ENCODE data around the gene NFXL1. TPM values are rescaled to one million over a fixed set of nuclear protein-coding genes. Genes with fewer than 3 reads are reported as not detected.

The NFXL1 gene
- total RNA-seq, 1 donor = 5.8 TPM

- no peaks in the 10 kb centered on the region for H3K36me3 ChIP-seq (ENCODE audit: insufficient read depth, low read length)
- no peak for DNase-seq (ENCODE audit: insufficient read length, low spot score, missing footprints)
- H3K4me1 ChIP-seq (ENCODE audit: insufficient read depth, low read length) = no peaks in the 10 kb centered on the region
- TF ChIP-seq CTCF (IDR thresholded peaks at IDR 0.05; ENCODE audit: extremely low read depth, low read depth, low read length) = no peak
- H3K27me3 ChIP-seq (ENCODE audit: insufficient read depth, low read length) = peaks cover 3% of the 10 kb centered on the region
- no peaks in the 10 kb centered on the region for H4K20me1 ChIP-seq (ENCODE audit: insufficient read depth, low read length)
- H2AFZ ChIP-seq (ENCODE audit: low read length) = no peak overlapping the region
- no peak overlapping the region for H3K27ac ChIP-seq (ENCODE audit: low read depth, low read length)
- H3K9me3 ChIP-seq (ENCODE audit: low read depth, low read length) = no peaks in the 10 kb centered on the region
- H3K4me3 ChIP-seq (ENCODE audit: insufficient read depth, low read length) = no peak overlapping the region
- H3K79me2 ChIP-seq (ENCODE audit: insufficient read depth, low read length) = no peaks in the 10 kb centered on the region
- H3K4me2 ChIP-seq (ENCODE audit: insufficient read depth, low read length) = no peak overlapping the region
Observed at GRCh38 chr4:47942081-47942819, 27.9 kb upstream of the NFXL1 start.

- H2AFZ ChIP-seq (ENCODE audit: low read length) = no peak overlapping the region
- no peaks in the 10 kb centered on the region for H3K27me3 ChIP-seq (ENCODE audit: insufficient read depth, low read length)
- no peak overlapping the region for H3K4me2 ChIP-seq (ENCODE audit: insufficient read depth, low read length)
- no peaks in the 10 kb centered on the region for H3K79me2 ChIP-seq (ENCODE audit: insufficient read depth, low read length)
- no peak for DNase-seq (ENCODE audit: insufficient read length, low spot score, missing footprints)
- no peaks in the 10 kb centered on the region for H3K36me3 ChIP-seq (ENCODE audit: insufficient read depth, low read length)
- H3K27ac ChIP-seq (ENCODE audit: low read depth, low read length) = no peak overlapping the region
- H3K4me1 ChIP-seq (ENCODE audit: insufficient read depth, low read length) = no peaks in the 10 kb centered on the region
- TF ChIP-seq CTCF (IDR thresholded peaks at IDR 0.05; ENCODE audit: extremely low read depth, low read depth, low read length) = no peak
- H3K4me3 ChIP-seq (ENCODE audit: insufficient read depth, low read length) = no peak overlapping the region
- H4K20me1 ChIP-seq (ENCODE audit: insufficient read depth, low read length) = no peaks in the 10 kb centered on the region
- no peaks in the 10 kb centered on the region for H3K9me3 ChIP-seq (ENCODE audit: low read depth, low read length)
Observed at GRCh38 chr4:47939456-47939855, 25.1 kb upstream of the NFXL1 start.

GRCh38 chr4:47936336-47936735, 22.0 kb upstream of the NFXL1 start:
- H3K4me3 ChIP-seq (ENCODE audit: insufficient read depth, low read length) = no peak overlapping the region
- H3K4me1 ChIP-seq (ENCODE audit: insufficient read depth, low read length) = peaks cover 4% of the 10 kb centered on the region
- H2AFZ ChIP-seq (ENCODE audit: low read length) = no peak overlapping the region
- H3K36me3 ChIP-seq (ENCODE audit: insufficient read depth, low read length) = no peaks in the 10 kb centered on the region
- DNase-seq (ENCODE audit: insufficient read length, low spot score, missing footprints) = no peak
- H3K9me3 ChIP-seq (ENCODE audit: low read depth, low read length) = no peaks in the 10 kb centered on the region
- H3K27ac ChIP-seq (ENCODE audit: low read depth, low read length) = no peak overlapping the region
- no peak overlapping the region for H3K4me2 ChIP-seq (ENCODE audit: insufficient read depth, low read length)
- no peaks in the 10 kb centered on the region for H4K20me1 ChIP-seq (ENCODE audit: insufficient read depth, low read length)
- no peak for TF ChIP-seq CTCF (IDR thresholded peaks at IDR 0.05; ENCODE audit: extremely low read depth, low read depth, low read length)
- H3K27me3 ChIP-seq (ENCODE audit: insufficient read depth, low read length) = no peaks in the 10 kb centered on the region
- no peaks in the 10 kb centered on the region for H3K79me2 ChIP-seq (ENCODE audit: insufficient read depth, low read length)

GRCh38 chr4:47933840-47934239, 19.5 kb upstream of the NFXL1 start:
- Histone ChIP-seq H3K79me2 (ENCODE audit: insufficient read depth, low read length) (no peaks in the 10 kb centered on the region), H3K9me3 (ENCODE audit: low read depth, low read length) (no peaks in the 10 kb centered on the region), H3K4me3 (ENCODE audit: insufficient read depth, low read length) (no peak overlapping the region), H3K27me3 (ENCODE audit: insufficient read depth, low read length) (peaks cover 9% of the 10 kb centered on the region), H4K20me1 (ENCODE audit: insufficient read depth, low read length) (no peaks in the 10 kb centered on the region), H3K27ac (ENCODE audit: low read depth, low read length) (no peak overlapping the region), H2AFZ (ENCODE audit: low read length) (no peak overlapping the region), H3K36me3 (ENCODE audit: insufficient read depth, low read length) (no peaks in the 10 kb centered on the region), H3K4me1 (ENCODE audit: insufficient read depth, low read length) (peaks cover 12% of the 10 kb centered on the region), H3K4me2 (ENCODE audit: insufficient read depth, low read length) (no peak overlapping the region)
- DNase-seq (ENCODE audit: insufficient read length, low spot score, missing footprints) = peak; percentile 44
- peak; percentile 60 for TF ChIP-seq CTCF (IDR thresholded peaks at IDR 0.05; ENCODE audit: extremely low read depth, low read depth, low read length)

Data from osteoblast (primary cell).